ENCODE data around the gene VPS37C. TPM values are rescaled to one million over a fixed set of nuclear protein-coding genes. Genes with fewer than 3 reads are reported as not detected.

VPS37C gene
- total RNA-seq, 6 experiments from 2014 or later = 14.6 to 17.0 (median 16.0) TPM

DNA sequence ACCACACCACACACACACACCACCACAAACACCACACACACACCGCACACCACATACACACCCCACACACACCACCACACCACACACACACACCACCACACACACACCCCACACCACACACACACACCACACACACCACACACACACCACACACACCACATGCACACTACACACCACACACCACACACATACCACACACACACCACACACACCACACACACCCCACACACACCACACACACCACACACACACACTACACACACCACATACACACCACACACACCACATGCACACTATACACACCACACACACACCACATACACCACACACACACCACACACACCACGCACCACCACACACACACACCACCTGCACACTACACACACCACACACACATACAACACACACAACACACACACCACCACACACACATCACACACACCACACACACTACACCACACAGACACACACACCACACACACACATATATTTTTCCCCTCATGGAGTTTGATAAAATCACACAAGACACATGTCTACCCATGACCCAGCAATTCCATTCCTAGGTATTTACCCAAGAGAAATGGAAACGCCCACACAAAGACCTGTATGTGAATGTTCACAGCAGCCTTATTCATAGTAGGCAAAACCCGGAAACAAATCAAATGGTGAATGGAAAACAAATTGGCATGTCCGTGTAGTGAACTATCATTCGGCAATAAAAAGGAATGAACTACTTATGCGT, 44.6 kb downstream of the VPS37C start:
- H3K27me3 Mint-ChIP-seq (ENCODE audit: insufficient read depth) = peaks cover 35% of the 10 kb centered on the region
- H3K4me3 Mint-ChIP-seq = no peak overlapping the region
- no peaks in the 10 kb centered on the region for H3K36me3 Mint-ChIP-seq (ENCODE audit: low read depth)
- TF ChIP-seq, protein P1, sequence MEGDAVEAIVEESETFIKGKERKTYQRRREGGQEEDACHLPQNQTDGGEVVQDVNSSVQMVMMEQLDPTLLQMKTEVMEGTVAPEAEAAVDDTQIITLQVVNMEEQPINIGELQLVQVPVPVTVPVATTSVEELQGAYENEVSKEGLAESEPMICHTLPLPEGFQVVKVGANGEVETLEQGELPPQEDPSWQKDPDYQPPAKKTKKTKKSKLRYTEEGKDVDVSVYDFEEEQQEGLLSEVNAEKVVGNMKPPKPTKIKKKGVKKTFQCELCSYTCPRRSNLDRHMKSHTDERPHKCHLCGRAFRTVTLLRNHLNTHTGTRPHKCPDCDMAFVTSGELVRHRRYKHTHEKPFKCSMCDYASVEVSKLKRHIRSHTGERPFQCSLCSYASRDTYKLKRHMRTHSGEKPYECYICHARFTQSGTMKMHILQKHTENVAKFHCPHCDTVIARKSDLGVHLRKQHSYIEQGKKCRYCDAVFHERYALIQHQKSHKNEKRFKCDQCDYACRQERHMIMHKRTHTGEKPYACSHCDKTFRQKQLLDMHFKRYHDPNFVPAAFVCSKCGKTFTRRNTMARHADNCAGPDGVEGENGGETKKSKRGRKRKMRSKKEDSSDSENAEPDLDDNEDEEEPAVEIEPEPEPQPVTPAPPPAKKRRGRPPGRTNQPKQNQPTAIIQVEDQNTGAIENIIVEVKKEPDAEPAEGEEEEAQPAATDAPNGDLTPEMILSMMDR (IDR thresholded peaks at IDR 0.05) = no peak
- no peaks in the 10 kb centered on the region for H3K4me1 Mint-ChIP-seq (ENCODE audit: low read depth)
- DNase-seq = no peak
- H3K9me3 Mint-ChIP-seq = no peaks in the 10 kb centered on the region
- no peak overlapping the region for H3K27ac Mint-ChIP-seq

GRCh38 chr11:61115498-61116224, 45.6 kb downstream of the VPS37C start:
- Mint-ChIP-seq H3K27me3 (ENCODE audit: insufficient read depth) (peaks cover 38% of the 10 kb centered on the region), H3K9me3 (no peaks in the 10 kb centered on the region), H3K36me3 (ENCODE audit: low read depth) (no peaks in the 10 kb centered on the region), H3K4me1 (ENCODE audit: low read depth) (no peaks in the 10 kb centered on the region), H3K4me3 (no peak overlapping the region), H3K27ac (no peak overlapping the region)
- DNase-seq = no peak
- TF ChIP-seq, protein P1 (IDR thresholded peaks at IDR 0.05) = no peak

DNA sequence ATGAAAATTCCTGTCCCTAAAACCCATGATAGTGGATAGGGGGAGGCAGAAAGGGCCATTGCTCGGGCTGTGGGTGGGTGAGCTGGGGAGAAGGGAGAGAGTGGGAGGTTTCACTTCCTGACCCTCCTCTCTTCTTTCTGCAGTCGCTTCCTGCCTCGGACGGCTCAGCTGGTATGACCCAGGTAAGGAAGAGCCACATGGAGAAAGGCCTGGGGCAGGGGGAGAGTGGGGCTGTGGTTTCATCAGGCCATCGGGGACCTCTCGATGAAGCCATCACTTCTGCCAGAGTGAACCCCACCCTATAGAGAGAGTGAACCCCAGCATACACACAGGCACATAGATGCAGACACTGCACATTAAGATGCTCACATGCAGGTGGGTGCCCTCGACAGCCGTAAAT, 46.3 kb downstream of the VPS37C start:
- Mint-ChIP-seq H3K4me1 (ENCODE audit: low read depth) (no peaks in the 10 kb centered on the region), H3K36me3 (ENCODE audit: low read depth) (no peaks in the 10 kb centered on the region), H3K4me3 (no peak overlapping the region), H3K9me3 (no peaks in the 10 kb centered on the region), H3K27me3 (ENCODE audit: insufficient read depth) (peaks cover 41% of the 10 kb centered on the region), H3K27ac (no peak overlapping the region)
- no peak for DNase-seq
- TF ChIP-seq, protein P1 (IDR thresholded peaks at IDR 0.05) = no peak

DNA sequence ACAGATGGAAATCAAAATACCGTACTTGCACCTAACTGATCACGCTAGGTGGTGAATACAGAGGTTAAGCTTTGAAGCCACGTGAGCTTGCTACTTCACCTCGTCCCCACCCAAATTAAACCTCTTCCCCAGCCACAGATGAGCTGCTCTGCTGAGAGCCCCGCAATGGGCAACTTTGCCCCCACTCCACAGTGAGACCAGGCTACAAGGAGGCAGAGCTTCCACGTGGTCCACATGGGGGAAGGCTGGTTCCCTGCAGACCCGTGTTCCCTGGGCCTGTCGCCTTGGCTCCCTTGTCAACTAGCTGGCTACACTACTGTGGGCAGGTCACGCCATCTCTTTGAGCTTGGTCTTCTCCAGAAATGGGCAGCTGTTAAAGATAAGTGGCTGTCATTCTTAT, 48.0 kb downstream of the VPS37C start:
- peaks cover 44% of the 10 kb centered on the region for H3K27me3 Mint-ChIP-seq (ENCODE audit: insufficient read depth)
- no peaks in the 10 kb centered on the region for H3K9me3 Mint-ChIP-seq
- no peak for DNase-seq
- H3K4me3 Mint-ChIP-seq = no peak overlapping the region
- TF ChIP-seq, protein P1 (IDR thresholded peaks at IDR 0.05) = no peak
- no peak overlapping the region for H3K27ac Mint-ChIP-seq
- no peaks in the 10 kb centered on the region for H3K4me1 Mint-ChIP-seq (ENCODE audit: low read depth)
- no peaks in the 10 kb centered on the region for H3K36me3 Mint-ChIP-seq (ENCODE audit: low read depth)

- H3K4me3 Mint-ChIP-seq = no peak overlapping the region
- H3K9me3 Mint-ChIP-seq = no peaks in the 10 kb centered on the region
- no peak for DNase-seq
- no peaks in the 10 kb centered on the region for H3K36me3 Mint-ChIP-seq (ENCODE audit: low read depth)
- H3K27ac Mint-ChIP-seq = no peak overlapping the region
- peaks cover 46% of the 10 kb centered on the region for H3K27me3 Mint-ChIP-seq (ENCODE audit: insufficient read depth)
- TF ChIP-seq, protein P1 (IDR thresholded peaks at IDR 0.05) = no peak
- no peaks in the 10 kb centered on the region for H3K4me1 Mint-ChIP-seq (ENCODE audit: low read depth)
Observed at GRCh38 chr11:61112575-61112974, 48.7 kb downstream of the VPS37C start.

Data from HFFc6 (cell line).